Panc1 (cell line): Measurements from ENCODE around the gene OSBPL10. TPM values are rescaled to one million over a fixed set of nuclear protein-coding genes. Genes with fewer than 3 reads are reported as not detected.
"Not testable (repeated sequence)": the region's sequence is repeated elsewhere in the genome, so short reads cannot be mapped to it uniquely, and the experiment has no call there.

Source experiments
- ATAC-seq: fragments of 200-7000 bp; cut with Tn5 transposase; 2 replicates; pipeline ENCODE4 v1.9.1; 2020; ENCODE audit warnings: mild to moderate bottlenecking, moderate library complexity
- BruUV-seq: library from RNA; stranded (reverse); fragments of 400-500 nt; replicated peaks from 2 replicates; lab custom pipeline; 2021; lab: Mats Ljungman, UMichigan
- CTCF ChIA-PET: fragments of 300-600 bp; sonication (Branson Sonifier 250); formaldehyde crosslinking; loops from one replicate; lab custom pipeline; 2022; ENCODE audit warnings: antibody characterized with exemption; lab: Charles Lee
- POLR2A ChIA-PET: fragments of 300-600 bp; sonication (Branson Sonifier 250); formaldehyde crosslinking; loops from one replicate; lab custom pipeline; 2022; ENCODE audit warnings: antibody characterized with exemption; lab: Charles Lee
- DNase-seq: peaks from one replicate; pipeline ENCODE4 v3.0.0-alpha.2; 2010; ENCODE audit warnings: low read depth, low spot score
- H3K27ac ChIP-seq: 2 replicates; pipeline ENCODE4 v1.5.1; 2011; ENCODE audit warnings: mild to moderate bottlenecking, low read length, inconsistent platforms
- H3K27me3 ChIP-seq: fragments of 200-500 bp; sonication (Bioruptor generic); 2 replicates; pipeline ENCODE4 v1.6.0; 2014; ENCODE audit warnings: low read length, inconsistent platforms; ENCODE audit not compliant: control insufficient read depth, insufficient read depth
- H3K36me3 ChIP-seq: fragments of 200-500 bp; sonication (Bioruptor generic); 2 replicates; pipeline ENCODE4 v1.5.1; 2014; ENCODE audit warnings: inconsistent platforms, mild to moderate bottlenecking, low read length, moderate library complexity; ENCODE audit not compliant: control insufficient read depth, insufficient read depth
- H3K4me1 ChIP-seq: 2 replicates; pipeline ENCODE4 v1.5.1; 2011; ENCODE audit warnings: inconsistent platforms, mild to moderate bottlenecking, low read length, moderate library complexity; ENCODE audit not compliant: control insufficient read depth, insufficient read depth
- H3K4me3 ChIP-seq, 2 experiments: 2 replicates each; pipeline ENCODE4 v1.5.1; 2011 to 2012; ENCODE audit warnings: low read depth in 2 of 2, low read length in 2 of 2, mild to moderate bottlenecking in 2 of 2, inconsistent platforms in 1 of 2, moderate library complexity in 1 of 2
- H3K9me3 ChIP-seq: fragments of 200-500 bp; sonication (Bioruptor generic); 2 replicates; pipeline ENCODE4 v1.5.1; 2014; ENCODE audit warnings: low read depth, mild to moderate bottlenecking, inconsistent platforms, low read length, moderate library complexity; ENCODE audit not compliant: control insufficient read depth, insufficient read depth
- POLR2AphosphoS5 ChIP-seq: IDR thresholded peaks from 2 replicates; pipeline ENCODE4 v1.6.1; 2012; ENCODE audit warnings: mild to moderate bottlenecking, low read depth, low read length, moderate library complexity
- SIN3A ChIP-seq: IDR thresholded peaks from 2 replicates; pipeline ENCODE4 v1.6.1; 2012; ENCODE audit warnings: low read depth, mild to moderate bottlenecking, low read length, moderate library complexity, borderline replicate concordance; ENCODE audit not compliant: insufficient read depth
- TCF7L2 ChIP-seq: IDR thresholded peaks from 2 replicates; pipeline ENCODE4 v1.6.1; 2011; ENCODE audit warnings: mild to moderate bottlenecking, low read depth, low read length, inconsistent platforms
- in situ Hi-C: cut with HindIII; loops from 2 replicates; pipeline ENCODE4 v1.10.0; 2016; ENCODE audit warnings: low sequenced_read_pairs, low pct_unique_long_range_greater_than_20kb
- intact Hi-C: fragments of 100-400 bp; cut with micrococcal nuclease; formaldehyde crosslinking; loops from one replicate; pipeline ENCODE4 v1.10.0; 2022; ENCODE audit not compliant: unreplicated experiment
- total RNA-seq: library from RNA; stranded (reverse); gene quantifications from one replicate; pipeline ENCODE4 v1.2.1, GENCODE V29; 2021; ENCODE audit not compliant: unreplicated experiment
- TF ChIP-seq, protein P1 (sequence below), 2 experiments: IDR thresholded peaks; 2 replicates each; pipeline ENCODE4 v1.6.1; 2011 to 2012; ENCODE audit warnings: low read depth in 2 of 2, control low read depth in 1 of 2, low read length in 1 of 2, mild to moderate bottlenecking in 1 of 2, moderate library complexity in 1 of 2; ENCODE audit not compliant: insufficient read depth in 1 of 2
- TF ChIP-seq, protein P2 (sequence below): fragments of 450-650 bp; IDR thresholded peaks from 2 replicates; pipeline ENCODE4 v1.5.1; 2017; ENCODE audit warnings: mild to moderate bottlenecking

The OSBPL10 gene
- total RNA-seq, 1 experiment from 2014 or later: 88.1 TPM

DNA sequence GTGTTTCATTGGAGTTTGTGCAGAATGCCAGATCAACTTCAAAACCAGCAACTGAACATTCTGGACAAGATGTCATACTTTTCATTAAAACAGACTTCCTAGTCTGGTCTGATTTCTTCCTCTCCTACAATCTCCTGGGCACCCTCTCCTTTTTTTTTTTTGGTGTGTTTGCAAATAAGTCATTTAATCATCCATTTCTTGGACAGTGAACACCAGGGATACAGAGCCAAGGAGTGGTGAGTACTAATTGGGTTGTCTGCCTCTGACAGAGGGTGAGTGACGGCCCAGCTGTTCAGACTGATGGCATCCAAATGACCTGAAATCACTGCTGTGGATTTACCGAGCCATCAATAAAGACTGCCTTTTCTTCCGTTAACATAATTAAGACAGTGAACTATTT lies 290.3 kb downstream of the OSBPL10 start:
- intact Hi-C loops: no loop called here
- no peaks in the 10 kb centered on the region for H3K27me3 ChIP-seq
- in situ Hi-C loops: no loop called here
- no peak for ATAC-seq
- no peaks in the 10 kb centered on the region for H3K9me3 ChIP-seq
- H3K4me1 ChIP-seq: no peaks in the 10 kb centered on the region
- DNase-seq: no peak
- TF ChIP-seq TCF7L2: no peak
- TF ChIP-seq POLR2AphosphoS5: no peak
- TF ChIP-seq, protein P1, sequence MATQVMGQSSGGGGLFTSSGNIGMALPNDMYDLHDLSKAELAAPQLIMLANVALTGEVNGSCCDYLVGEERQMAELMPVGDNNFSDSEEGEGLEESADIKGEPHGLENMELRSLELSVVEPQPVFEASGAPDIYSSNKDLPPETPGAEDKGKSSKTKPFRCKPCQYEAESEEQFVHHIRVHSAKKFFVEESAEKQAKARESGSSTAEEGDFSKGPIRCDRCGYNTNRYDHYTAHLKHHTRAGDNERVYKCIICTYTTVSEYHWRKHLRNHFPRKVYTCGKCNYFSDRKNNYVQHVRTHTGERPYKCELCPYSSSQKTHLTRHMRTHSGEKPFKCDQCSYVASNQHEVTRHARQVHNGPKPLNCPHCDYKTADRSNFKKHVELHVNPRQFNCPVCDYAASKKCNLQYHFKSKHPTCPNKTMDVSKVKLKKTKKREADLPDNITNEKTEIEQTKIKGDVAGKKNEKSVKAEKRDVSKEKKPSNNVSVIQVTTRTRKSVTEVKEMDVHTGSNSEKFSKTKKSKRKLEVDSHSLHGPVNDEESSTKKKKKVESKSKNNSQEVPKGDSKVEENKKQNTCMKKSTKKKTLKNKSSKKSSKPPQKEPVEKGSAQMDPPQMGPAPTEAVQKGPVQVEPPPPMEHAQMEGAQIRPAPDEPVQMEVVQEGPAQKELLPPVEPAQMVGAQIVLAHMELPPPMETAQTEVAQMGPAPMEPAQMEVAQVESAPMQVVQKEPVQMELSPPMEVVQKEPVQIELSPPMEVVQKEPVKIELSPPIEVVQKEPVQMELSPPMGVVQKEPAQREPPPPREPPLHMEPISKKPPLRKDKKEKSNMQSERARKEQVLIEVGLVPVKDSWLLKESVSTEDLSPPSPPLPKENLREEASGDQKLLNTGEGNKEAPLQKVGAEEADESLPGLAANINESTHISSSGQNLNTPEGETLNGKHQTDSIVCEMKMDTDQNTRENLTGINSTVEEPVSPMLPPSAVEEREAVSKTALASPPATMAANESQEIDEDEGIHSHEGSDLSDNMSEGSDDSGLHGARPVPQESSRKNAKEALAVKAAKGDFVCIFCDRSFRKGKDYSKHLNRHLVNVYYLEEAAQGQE (IDR thresholded peaks at IDR 0.05; ENCODE audit: insufficient read depth in 1 of 2, low read depth in 2 of 2, low read length in 1 of 2): no peak
- no peak for TF ChIP-seq SIN3A
- TF ChIP-seq, protein P2, sequence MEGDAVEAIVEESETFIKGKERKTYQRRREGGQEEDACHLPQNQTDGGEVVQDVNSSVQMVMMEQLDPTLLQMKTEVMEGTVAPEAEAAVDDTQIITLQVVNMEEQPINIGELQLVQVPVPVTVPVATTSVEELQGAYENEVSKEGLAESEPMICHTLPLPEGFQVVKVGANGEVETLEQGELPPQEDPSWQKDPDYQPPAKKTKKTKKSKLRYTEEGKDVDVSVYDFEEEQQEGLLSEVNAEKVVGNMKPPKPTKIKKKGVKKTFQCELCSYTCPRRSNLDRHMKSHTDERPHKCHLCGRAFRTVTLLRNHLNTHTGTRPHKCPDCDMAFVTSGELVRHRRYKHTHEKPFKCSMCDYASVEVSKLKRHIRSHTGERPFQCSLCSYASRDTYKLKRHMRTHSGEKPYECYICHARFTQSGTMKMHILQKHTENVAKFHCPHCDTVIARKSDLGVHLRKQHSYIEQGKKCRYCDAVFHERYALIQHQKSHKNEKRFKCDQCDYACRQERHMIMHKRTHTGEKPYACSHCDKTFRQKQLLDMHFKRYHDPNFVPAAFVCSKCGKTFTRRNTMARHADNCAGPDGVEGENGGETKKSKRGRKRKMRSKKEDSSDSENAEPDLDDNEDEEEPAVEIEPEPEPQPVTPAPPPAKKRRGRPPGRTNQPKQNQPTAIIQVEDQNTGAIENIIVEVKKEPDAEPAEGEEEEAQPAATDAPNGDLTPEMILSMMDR: no peak
- no TSS peak for BruUV-seq
- H3K36me3 ChIP-seq: no peaks in the 10 kb centered on the region
- ChIA-PET CTCF (no interaction called here), POLR2A (no interaction called here)
- no peak overlapping the region for H3K27ac ChIP-seq
- H3K4me3 ChIP-seq: no peak overlapping the region

DNA sequence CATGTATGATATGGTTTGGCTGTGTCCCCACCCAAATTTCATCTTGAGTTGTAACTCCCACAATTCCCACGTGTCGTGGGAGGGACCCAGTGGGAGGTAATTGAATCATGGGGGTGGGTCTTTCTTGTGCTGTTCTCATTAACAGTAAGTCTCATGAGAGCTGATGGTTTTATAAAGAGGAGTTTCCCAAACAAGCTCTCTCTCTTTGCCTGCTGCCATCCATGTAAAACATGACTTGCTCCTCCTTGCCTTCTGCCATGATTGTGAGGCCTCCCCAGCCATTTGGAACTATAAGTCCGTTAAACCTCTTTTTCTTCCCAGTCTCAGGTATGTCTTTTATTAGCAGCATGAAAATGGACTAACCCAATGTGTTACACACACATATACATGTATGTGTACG lies 291.5 kb downstream of the OSBPL10 start:
- BruUV-seq, H3K4me1 ChIP-seq, CTCF ChIA-PET, H3K27ac ChIP-seq, DNase-seq, H3K4me3 ChIP-seq, intact Hi-C loops, H3K36me3 ChIP-seq, H3K27me3 ChIP-seq, H3K9me3 ChIP-seq, in situ Hi-C loops, ATAC-seq: not testable (repeated sequence)
- POLR2A ChIA-PET: interaction anchor here (0.7 kb wide), 1 partner anchor 114 kb away, joined by 3 read pairs; no protein-coding TSS in a partner anchor

DNA sequence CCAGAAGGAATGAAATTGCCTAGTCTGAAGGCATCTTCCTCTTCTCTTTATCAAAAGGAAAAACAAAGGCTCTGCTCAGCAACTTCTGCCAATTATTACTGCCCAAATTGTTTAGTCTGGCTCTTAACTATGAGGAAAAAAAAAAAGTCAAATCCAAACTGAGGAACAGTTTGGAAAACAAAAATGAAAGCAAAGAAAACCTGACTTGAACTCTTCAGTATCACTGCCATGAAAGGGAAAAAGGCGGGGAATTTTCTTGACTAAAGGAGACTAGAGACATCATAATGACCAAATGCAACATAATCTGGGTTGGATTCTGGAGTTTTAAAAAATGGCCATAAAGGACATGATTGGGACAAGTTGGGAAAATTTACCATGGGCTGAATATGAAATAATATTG lies 292.1 kb downstream of the OSBPL10 start:
- Histone ChIP-seq H3K27ac (no peak overlapping the region), H3K4me3 (no peak overlapping the region), H3K36me3 (no peaks in the 10 kb centered on the region), H3K9me3 (no peaks in the 10 kb centered on the region), H3K4me1 (no peaks in the 10 kb centered on the region), H3K27me3 (no peaks in the 10 kb centered on the region)
- no TSS peak for BruUV-seq
- in situ Hi-C loops (no loop called here), intact Hi-C loops (no loop called here)
- ChIA-PET POLR2A (no interaction called here), CTCF (no interaction called here)
- ATAC-seq (no peak), DNase-seq (no peak)
- TF ChIP-seq TCF7L2 (no peak), POLR2AphosphoS5 (no peak), SIN3A (no peak)
- TF ChIP-seq, protein P1 (IDR thresholded peaks at IDR 0.05; ENCODE audit: insufficient read depth in 1 of 2, low read depth in 2 of 2, low read length in 1 of 2): no peak
- TF ChIP-seq, protein P2: no peak
